Measurements from ENCODE around the gene TBC1D4.

Gene TBC1D4

GRCh38 chr13:75347925-75348324 lies 134.0 kb downstream of the TBC1D4 start:
- no peak overlapping the region for H3K4me3 ChIP-seq (ENCODE audit: low read depth, low read length)
- DNase-seq (ENCODE audit: low read depth, low spot score): no peak
- in situ Hi-C loops (cut with HindIII; ENCODE audit: low sequenced_read_pairs): no loop called here
- TF ChIP-seq, protein P1, sequence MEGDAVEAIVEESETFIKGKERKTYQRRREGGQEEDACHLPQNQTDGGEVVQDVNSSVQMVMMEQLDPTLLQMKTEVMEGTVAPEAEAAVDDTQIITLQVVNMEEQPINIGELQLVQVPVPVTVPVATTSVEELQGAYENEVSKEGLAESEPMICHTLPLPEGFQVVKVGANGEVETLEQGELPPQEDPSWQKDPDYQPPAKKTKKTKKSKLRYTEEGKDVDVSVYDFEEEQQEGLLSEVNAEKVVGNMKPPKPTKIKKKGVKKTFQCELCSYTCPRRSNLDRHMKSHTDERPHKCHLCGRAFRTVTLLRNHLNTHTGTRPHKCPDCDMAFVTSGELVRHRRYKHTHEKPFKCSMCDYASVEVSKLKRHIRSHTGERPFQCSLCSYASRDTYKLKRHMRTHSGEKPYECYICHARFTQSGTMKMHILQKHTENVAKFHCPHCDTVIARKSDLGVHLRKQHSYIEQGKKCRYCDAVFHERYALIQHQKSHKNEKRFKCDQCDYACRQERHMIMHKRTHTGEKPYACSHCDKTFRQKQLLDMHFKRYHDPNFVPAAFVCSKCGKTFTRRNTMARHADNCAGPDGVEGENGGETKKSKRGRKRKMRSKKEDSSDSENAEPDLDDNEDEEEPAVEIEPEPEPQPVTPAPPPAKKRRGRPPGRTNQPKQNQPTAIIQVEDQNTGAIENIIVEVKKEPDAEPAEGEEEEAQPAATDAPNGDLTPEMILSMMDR (IDR thresholded peaks at IDR 0.05; ENCODE audit: low read depth, low read length): no peak

DNA sequence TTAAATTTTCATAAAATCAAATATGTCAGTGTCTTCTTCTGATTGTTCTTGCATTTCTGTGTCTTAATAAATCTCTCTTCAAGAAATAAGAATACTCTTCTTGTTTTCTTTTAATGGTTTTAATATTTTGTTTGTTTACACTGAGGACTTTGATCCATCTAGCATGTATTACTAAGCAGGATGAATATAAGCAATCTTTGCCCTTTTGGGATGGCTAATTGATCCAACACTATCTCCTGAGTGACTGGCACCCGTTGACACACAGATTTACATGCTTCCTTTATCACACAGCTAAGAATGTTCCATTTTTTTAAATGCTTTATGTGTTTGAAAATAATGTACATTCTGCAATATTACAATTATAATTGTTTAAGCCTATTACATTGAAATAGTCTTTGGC lies 134.5 kb downstream of the TBC1D4 start:
- TF ChIP-seq, protein P1 (IDR thresholded peaks at IDR 0.05; ENCODE audit: low read depth, low read length): no peak
- DNase-seq (ENCODE audit: low read depth, low spot score): no peak
- H3K4me3 ChIP-seq (ENCODE audit: low read depth, low read length): no peak overlapping the region
- in situ Hi-C loops (cut with HindIII; ENCODE audit: low sequenced_read_pairs): no loop called here

- peak; percentile 50 for DNase-seq (ENCODE audit: low read depth, low spot score)
- TF ChIP-seq, protein P1 (IDR thresholded peaks at IDR 0.05; ENCODE audit: low read depth, low read length): no peak
- H3K4me3 ChIP-seq (ENCODE audit: low read depth, low read length): no peak overlapping the region
- in situ Hi-C loops (cut with HindIII; ENCODE audit: low sequenced_read_pairs): no loop called here
These were observed 136.8 kb downstream of the TBC1D4 start for GRCh38 chr13:75345193-75345592.

DNA sequence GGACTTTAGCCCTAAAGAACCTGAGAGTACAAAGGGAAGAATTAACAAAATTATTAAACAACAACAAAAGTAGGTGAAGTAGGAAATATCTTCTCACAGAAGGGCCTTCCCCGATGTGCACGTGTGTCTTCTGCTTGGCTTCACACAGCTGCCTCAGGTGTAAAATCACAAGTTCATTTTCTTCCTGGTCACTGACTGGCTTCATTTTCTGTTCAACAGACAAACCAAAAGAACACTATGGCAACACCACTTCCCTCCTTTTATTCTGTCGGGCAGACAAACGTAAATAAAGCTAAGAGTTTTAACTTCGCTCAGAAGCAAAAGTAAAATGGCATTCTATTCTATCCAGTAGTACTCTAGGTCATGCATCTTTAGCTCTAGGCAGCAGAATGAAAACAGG lies 140.9 kb downstream of the TBC1D4 start:
- DNase-seq (ENCODE audit: low read depth, low spot score): no peak
- no peak overlapping the region for H3K4me3 ChIP-seq (ENCODE audit: low read depth, low read length)
- in situ Hi-C loops (cut with HindIII; ENCODE audit: low sequenced_read_pairs): no loop called here
- TF ChIP-seq, protein P1 (IDR thresholded peaks at IDR 0.05; ENCODE audit: low read depth, low read length): no peak

DNA sequence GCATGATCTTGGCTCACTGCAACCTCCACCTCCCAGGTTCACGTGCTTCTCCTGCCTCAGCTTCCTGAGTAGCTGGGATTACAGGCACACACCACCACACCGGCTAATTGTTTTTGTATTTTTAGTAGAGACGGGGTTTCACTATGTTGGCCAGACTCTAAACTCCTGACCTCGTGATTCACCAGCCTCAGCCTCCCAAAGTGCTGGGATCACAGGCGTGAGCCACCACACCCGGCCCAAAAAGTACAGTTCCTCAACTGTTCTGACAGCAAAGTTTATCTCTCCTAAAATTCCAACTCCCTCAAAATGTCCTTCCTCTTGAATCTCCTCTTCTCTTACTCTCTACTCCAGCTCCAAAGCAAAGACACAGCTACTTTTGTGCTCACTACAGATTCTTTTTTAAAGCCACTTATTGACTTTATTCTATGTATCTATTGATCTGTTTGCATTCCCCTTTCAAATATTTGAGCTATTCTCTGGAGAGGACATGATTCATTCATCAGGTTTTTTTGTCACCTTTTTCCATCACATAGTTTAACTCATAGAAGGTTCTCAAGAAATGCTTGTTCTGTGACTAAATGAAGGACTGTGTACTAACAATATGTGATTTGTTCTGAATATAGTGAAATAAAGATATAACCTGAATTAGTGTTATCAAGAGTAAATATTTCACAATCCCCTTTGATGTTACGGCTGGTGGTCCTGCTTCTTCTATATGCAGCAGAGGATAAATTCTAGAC lies 142.2 kb downstream of the TBC1D4 start:
- in situ Hi-C loops (cut with HindIII; ENCODE audit: low sequenced_read_pairs): no loop called here
- TF ChIP-seq, protein P1 (IDR thresholded peaks at IDR 0.05; ENCODE audit: low read depth, low read length): no peak
- DNase-seq (ENCODE audit: low read depth, low spot score): no peak
- H3K4me3 ChIP-seq (ENCODE audit: low read depth, low read length): no peak overlapping the region

DNA sequence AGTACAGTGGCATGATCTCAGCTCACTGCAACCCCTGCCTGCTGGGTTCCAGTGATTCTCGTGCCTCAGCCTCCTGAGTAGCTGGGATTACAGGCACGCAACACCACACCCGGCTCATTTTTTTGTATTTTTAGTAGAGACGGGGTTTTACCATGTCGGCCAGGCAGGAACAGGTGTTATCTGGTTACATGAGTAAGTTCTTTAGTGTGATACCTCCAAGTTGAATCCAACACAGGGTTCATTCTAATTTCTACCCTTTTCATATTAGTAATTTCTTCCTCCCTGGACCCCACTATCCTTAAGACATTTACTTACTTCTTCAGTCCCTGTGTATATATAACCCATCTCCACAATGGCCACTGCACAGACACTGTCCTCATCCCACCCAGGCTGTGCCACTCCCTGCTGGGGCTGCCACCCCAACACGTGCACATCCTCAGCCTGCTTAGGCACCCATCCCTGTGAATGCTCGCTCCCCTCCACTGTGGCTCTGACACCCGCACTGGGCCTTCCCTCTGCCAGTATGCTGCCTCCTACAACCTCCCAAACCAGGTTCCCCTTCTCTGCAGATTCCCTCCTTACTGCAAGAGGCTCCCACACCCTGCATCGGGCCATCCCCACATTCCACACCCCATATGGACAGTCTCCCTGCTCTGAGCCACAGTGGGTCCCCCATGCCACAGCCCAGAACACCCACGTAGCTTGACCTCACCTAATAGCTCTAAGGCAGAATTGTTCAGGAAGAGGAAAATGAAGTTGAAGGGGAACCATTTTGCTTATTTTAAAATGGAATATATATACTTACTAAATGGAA lies 147.1 kb downstream of the TBC1D4 start:
- no peak for DNase-seq (ENCODE audit: low read depth, low spot score)
- in situ Hi-C loops (cut with HindIII; ENCODE audit: low sequenced_read_pairs): no loop called here
- H3K4me3 ChIP-seq (ENCODE audit: low read depth, low read length): no peak overlapping the region
- TF ChIP-seq, protein P1 (IDR thresholded peaks at IDR 0.05; ENCODE audit: low read depth, low read length): no peak

Data from astrocyte of the spinal cord (primary cell).